ENCODE measurements around the gene DKC1. TPM values are rescaled to one million over a fixed set of nuclear protein-coding genes. Genes with fewer than 3 reads are reported as not detected.

The DKC1 gene
- total RNA-seq, 1 experiment from 2014 or later = 29.7 TPM

DNA sequence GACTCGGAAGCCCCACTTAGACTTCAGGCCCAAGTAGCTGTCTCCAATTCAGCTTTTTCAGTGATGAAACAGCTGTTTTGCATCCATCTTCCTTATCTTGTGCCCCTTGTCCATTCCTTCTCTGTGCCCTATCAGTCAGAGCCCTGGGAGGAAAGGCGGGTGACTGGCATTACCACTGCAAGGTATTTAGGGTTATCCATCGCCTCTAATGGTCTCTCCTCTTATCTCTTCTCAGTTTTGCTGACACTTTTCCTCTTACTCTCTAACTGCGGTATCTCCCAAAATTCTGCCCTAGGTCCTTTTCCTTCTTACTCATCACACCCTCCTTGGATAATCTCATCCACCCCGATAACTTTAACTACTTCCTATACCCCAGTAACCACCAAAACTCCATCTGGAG lies 25.5 kb upstream of the DKC1 start:
- no peak for DNase-seq (ENCODE audit: low read depth)

- peak; percentile 75 for DNase-seq (ENCODE audit: low read depth)
Measured at GRCh38 chrX:154738011-154738738, 24.5 kb upstream of the DKC1 start.

DNA sequence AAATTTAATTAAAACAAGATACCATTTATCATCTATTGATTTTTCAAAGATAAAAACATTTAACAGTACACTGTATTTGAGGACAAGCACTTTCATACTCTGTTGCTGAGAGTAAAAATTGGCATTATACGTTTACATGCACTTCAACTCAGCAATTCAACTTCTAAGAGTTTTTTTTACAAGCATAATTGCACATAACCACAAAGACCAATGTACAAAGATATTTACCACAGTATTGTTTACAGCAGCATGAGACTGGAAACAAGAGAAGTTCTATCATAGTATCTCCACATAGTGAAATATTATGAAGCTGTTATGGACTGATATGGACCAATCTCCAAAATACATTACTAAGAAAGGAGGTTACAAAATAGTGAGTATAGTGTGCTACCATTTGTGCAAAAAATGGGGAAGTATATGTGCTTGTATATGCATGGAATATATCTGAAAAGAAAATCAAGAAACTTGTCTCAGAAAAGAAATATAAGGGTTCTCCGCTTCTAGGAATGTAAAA lies 22.7 kb upstream of the DKC1 start:
- DNase-seq (ENCODE audit: low read depth) = no peak

- DNase-seq (ENCODE audit: low read depth) = no peak
Measured at GRCh38 chrX:154742613-154743012, 20.1 kb upstream of the DKC1 start.

GRCh38 chrX:154748712-154749339 lies 13.8 kb upstream of the DKC1 start:
- peak; percentile 43 for DNase-seq (ENCODE audit: low read depth)

DNA sequence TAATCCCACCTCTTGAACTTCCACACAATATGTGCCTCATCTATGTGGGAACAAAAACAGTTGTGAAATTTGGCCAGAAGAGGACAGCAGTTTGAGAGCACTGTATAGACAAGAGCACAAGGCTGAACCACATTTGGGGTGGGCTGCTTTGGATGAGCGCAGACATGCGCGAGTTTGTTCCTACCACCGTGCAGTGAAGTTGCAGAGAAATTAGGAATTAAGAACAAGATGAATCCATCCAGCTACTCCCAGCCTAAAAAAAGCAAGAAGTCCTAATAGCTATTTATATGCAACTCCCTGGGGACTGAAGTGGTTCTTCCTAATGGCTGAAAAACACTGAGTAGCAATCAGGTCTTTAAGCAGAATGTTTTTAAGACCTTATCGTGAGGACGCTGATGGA lies 12.8 kb upstream of the DKC1 start:
- DNase-seq (ENCODE audit: low read depth) = no peak

GRCh38 chrX:154750301-154751202 lies 12.1 kb upstream of the DKC1 start, which contains the start of gene GAB3:
TSS of gene GAB3 (minus strand) at chrX:154751077. CDS start at chrX:154751025, 52 bp downstream.
- peak; percentile 36 for DNase-seq (ENCODE audit: low read depth)

DNA sequence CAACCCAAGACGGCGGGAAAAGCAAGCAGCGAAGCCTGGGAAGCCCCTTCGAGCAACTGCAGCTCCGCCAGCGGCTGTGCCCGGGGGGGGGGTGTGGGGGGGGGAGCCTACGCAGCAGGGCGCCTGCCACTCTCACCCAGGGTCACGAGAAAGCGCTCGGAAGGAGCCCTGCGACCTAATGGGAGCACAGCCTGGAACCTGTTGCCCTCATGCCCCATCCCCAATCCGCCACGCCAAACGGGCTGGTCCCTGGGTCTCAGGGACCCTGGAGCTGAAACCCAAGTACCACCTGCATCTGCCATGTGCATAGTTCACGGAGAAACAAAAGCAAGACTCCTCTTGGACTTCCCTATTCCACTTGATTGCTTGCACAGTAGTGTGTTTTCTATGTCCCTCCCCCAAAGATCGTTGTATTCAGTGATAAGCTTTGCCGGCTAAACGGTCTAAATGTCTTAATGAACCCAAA lies 11.4 kb upstream of the DKC1 start:
- DNase-seq (ENCODE audit: low read depth) = no peak

GRCh38 chrX:154751669-154752271 lies 10.9 kb upstream of the DKC1 start:
- no peak for DNase-seq (ENCODE audit: low read depth)

DNA sequence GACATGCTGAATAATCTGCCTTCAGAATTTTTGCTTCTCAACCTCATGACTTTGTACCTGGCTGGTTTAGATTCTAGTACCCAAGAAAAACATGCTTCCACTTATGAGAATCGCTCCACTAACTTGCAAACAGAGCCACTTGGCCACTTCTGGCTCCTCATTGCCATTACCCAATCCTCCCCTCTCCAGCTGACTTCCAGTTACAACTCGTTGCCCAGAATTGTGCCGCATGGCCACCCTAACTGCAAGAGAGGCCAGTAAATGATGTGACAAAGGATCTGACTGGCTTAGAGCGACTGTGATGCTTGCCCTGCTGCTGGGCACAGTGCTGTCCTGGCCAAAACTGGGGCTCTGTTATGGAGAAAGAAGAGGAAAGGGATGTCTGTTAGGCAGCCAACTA lies 4.0 kb upstream of the DKC1 start:
- no peak for DNase-seq (ENCODE audit: low read depth)

DNA sequence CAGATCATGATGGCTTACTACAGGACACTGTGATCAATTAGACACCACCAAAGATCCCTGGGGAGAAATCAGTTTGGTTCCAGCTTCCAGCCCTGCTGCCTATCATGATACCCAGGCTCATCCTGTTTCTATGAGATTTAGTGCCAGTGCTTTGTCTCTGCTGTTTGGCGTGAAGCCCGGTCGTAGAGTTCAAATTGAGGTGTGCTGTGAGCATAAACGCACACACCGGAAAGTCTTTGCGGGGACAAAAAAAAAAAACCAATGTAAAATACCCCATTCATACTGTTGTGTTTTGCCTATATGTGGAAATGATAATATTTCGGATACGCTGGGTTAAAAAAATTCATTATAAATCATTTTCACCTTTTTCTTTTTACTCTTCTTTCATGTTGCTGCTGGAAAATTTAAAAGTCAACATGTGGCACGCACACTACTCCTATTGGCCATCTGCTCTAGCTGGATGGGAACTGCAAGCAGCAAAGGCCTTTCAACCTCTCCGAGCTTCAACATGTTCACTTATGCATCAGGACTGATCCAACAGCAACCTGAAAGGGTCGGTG lies 607 bp upstream of the DKC1 start:
- peak; percentile 17 for DNase-seq (ENCODE audit: low read depth)

- DNase-seq (ENCODE audit: low read depth) = no peak
Measured at GRCh38 chrX:154774622-154775021, 12.0 kb downstream of the DKC1 start.

GRCh38 chrX:154775419-154776349 lies 13.0 kb downstream of the DKC1 start:
- DNase-seq (ENCODE audit: low read depth) = no peak

GRCh38 chrX:154776753-154777152 lies 14.1 kb downstream of the DKC1 start:
- no peak for DNase-seq (ENCODE audit: low read depth)

DNA sequence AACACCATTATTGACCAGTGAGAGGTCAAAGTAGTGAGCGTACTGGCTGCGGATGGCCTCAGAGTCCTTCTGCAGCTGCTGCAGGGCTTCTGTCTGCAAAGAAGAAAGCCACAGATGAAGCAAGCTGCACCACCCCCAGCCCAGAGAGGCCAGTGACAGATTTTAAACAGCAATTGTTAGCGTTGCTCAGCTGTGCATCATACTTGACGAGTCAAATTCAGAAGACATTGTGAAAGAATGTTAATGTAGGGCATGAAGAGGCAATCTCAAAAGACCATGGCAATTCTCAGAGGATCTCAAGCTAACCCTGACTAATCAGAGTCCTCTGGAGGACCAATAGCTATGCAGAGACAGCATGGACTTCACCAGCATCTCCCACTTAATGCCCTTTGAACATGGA lies 16.6 kb downstream of the DKC1 start:
- DNase-seq (ENCODE audit: low read depth) = no peak

- no peak for DNase-seq (ENCODE audit: low read depth)
Measured at GRCh38 chrX:154780968-154781367, 18.3 kb downstream of the DKC1 start.

DNA sequence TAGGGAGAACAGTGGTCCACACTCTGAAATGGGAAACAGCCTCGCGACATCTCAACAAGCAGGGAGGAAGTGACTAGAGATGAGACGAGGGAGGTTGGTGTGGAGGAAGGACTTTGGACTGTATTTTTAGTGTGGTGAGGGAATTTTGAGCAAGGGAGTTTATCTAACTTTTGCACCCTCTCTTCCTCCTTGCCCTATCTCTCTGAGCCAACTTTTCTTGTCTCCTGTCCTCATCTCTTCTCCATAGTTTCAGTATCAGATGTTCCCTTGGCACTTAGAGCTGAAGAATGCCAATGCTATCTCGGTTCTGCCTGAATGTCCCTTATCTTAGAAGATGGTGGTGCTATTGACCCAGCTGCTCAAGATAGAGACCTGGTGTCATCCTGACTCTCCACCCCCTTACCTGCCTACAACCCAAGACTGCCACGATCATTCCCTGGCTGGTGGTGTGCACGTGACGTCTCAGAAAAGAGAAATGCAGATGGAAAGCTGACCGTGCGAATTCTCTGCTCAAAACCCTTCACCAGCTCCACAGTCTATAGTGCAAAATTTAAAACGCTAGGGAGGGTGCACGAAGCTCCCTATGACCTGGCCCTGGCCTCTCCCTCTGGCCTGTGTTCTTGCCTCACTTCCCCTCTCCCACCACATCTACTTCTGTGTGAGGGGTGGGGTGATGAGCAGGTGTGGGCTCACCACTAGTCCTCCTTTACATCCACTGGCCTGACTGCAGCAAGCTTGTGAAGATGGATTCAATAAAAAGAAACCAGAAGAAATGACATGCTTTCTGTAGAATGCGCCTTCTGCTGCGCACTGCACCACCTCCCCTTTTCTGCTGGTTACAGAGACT lies 21.7 kb downstream of the DKC1 start:
- DNase-seq (ENCODE audit: low read depth) = no peak

GRCh38 chrX:154785716-154786115 lies 23.1 kb downstream of the DKC1 start:
- no peak for DNase-seq (ENCODE audit: low read depth)

DNA sequence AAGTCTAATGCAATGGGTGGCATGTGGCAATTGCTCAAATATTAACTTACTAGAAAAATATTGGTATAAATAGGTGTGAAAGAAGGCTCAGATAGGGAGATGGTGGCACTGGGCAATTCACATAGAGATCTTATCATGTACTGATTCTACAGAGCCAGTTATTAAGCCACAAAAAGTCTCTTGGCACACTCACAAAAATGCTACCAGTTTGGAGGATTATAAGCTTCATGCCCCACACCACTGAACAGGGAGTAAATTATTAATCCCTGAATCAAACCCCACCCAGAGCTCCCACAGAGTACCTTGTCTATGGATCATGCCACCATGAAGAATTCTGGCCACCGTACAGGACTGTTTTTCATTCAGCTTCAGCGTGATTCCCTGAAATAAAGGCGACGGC lies 28.8 kb downstream of the DKC1 start:
- DNase-seq (ENCODE audit: low read depth) = no peak

Data from RPMI7951 (cell line).